Keratinocyte (primary cell): Measurements from ENCODE around the gene GNG2. TPM values are rescaled to one million over a fixed set of nuclear protein-coding genes. Genes with fewer than 3 reads are reported as not detected.

Experiments used
- DNase-seq: peaks from one replicate; pipeline ENCODE4 v3.0.0-alpha.2; 2011; ENCODE audit warnings: low read depth, missing footprints, low spot score
- FAIRE-seq: peaks from 2 replicates; lab custom pipeline; 2011; peaks lifted over from hg19 to GRCh38; lab: Jason Lieb, UNC
- H2AFZ ChIP-seq: 2 replicates; pipeline ENCODE4 v1.6.0; 2012; ENCODE audit warnings: low read length, control low read depth, inconsistent platforms; ENCODE audit not compliant: control insufficient read depth
- H3K27ac ChIP-seq: 2 replicates; pipeline ENCODE4 v1.5.1; 2011; ENCODE audit warnings: low read length; ENCODE audit not compliant: control insufficient read depth, insufficient read depth
- H3K27me3 ChIP-seq: 3 replicates; pipeline ENCODE4 v1.6.0; 2011; ENCODE audit warnings: low read length; ENCODE audit not compliant: control insufficient read depth, insufficient read depth; ENCODE audit errors: extremely low read depth
- H3K36me3 ChIP-seq, 2 experiments: 2 replicates in 1 of 2; 3 replicates in 1 of 2; pipeline ENCODE4 v1.5.1; 2011; ENCODE audit warnings: low read length in 2 of 2, mild to moderate bottlenecking in 1 of 2; ENCODE audit not compliant: control insufficient read depth in 2 of 2, insufficient read depth in 2 of 2; ENCODE audit errors: extremely low read depth in 1 of 2
- H3K4me1 ChIP-seq: 3 replicates; pipeline ENCODE4 v1.5.1; 2011; ENCODE audit warnings: low read length; ENCODE audit not compliant: control insufficient read depth, insufficient read depth; ENCODE audit errors: extremely low read depth
- H3K4me2 ChIP-seq: 3 replicates; pipeline ENCODE4 v1.6.0; 2011; ENCODE audit warnings: low read depth, low read length; ENCODE audit not compliant: control insufficient read depth, insufficient read depth; ENCODE audit errors: extremely low read depth
- H3K4me3 ChIP-seq, 3 experiments: fragments of 200-600 bp in 1 of 3; sonication (generic) in 1 of 3; 2 replicates in 2 of 3; 3 replicates in 1 of 3; pipeline ENCODE4 v1.5.1; 2011 to 2016; ENCODE audit warnings: low read length in 3 of 3, mild to moderate bottlenecking in 3 of 3, control low read depth in 2 of 3, inconsistent platforms in 1 of 3, low read depth in 1 of 3, mixed read lengths in 1 of 3, mixed run types in 1 of 3, moderate library complexity in 1 of 3; ENCODE audit not compliant: control insufficient read depth in 2 of 3, insufficient read depth in 2 of 3; ENCODE audit errors: extremely low read depth in 1 of 3
- H3K79me2 ChIP-seq: 2 replicates; pipeline ENCODE4 v1.6.0; 2012; ENCODE audit warnings: low read length; ENCODE audit not compliant: control insufficient read depth, insufficient read depth
- H3K9ac ChIP-seq: 3 replicates; pipeline ENCODE4 v1.6.0; 2011; ENCODE audit warnings: low read length; ENCODE audit not compliant: control insufficient read depth, insufficient read depth; ENCODE audit errors: extremely low read depth
- H3K9me1 ChIP-seq: 3 replicates; pipeline ENCODE4 v1.6.0; 2011; ENCODE audit warnings: low read length; ENCODE audit not compliant: control insufficient read depth, insufficient read depth; ENCODE audit errors: extremely low read depth
- H3K9me3 ChIP-seq: 2 replicates; pipeline ENCODE4 v1.5.1; 2012; ENCODE audit warnings: low read depth, low read length; ENCODE audit not compliant: control insufficient read depth
- H4K20me1 ChIP-seq: 3 replicates; pipeline ENCODE4 v1.6.0; 2011; ENCODE audit warnings: low read length; ENCODE audit not compliant: control insufficient read depth, insufficient read depth; ENCODE audit errors: extremely low read depth
- CTCF ChIP-seq, 3 experiments: IDR thresholded peaks in 1 of 3; conservative IDR thresholded peaks in 1 of 3; optimal IDR thresholded peaks in 1 of 3; 2 replicates in 2 of 3; 3 replicates in 1 of 3; pipeline versions ENCODE3 to v1.5.1; 2011; ENCODE audit warnings: low read length in 3 of 3, mild to moderate bottlenecking in 3 of 3, moderate library complexity in 2 of 3, control low read depth in 1 of 3, inconsistent platforms in 1 of 3; ENCODE audit not compliant: insufficient read depth in 2 of 3; ENCODE audit errors: extremely low read depth in 1 of 3
- EZH2 ChIP-seq: IDR thresholded peaks from one replicate; pipeline ENCODE4 v1.6.1; 2012; ENCODE audit warnings: inconsistent platforms, mild to moderate bottlenecking, low read length, moderate library complexity
- dilution Hi-C: fragments of 300-500 bp; cut with MboI; formaldehyde crosslinking; loops from one replicate; pipeline ENCODE4 v1.7.0; 2020; ENCODE audit warnings: low sequenced_read_pairs; ENCODE audit not compliant: extremely low pct_ligation_motif_present
- polyA plus RNA-seq, 5 experiments: library from polyadenylated mRNA; depleted of rRNA in 3 of 5; stranded (reverse) in 3 of 5; stranded (forward) in 1 of 5; unstranded in 1 of 5; fragments of >200 nt; gene quantifications; 1 replicate in 1 of 5; 2 replicates in 3 of 5; 3 replicates in 1 of 5; pipeline versions ENCODE4 v1.2.1 to v1.2.3, GENCODE V29; 2011 to 2012; ENCODE audit warnings: missing spikeins in 2 of 5, low read depth in 1 of 5, low replicate concordance in 1 of 5

GNG2 gene
- polyA plus RNA-seq, 1 donor (not counting 4 experiments of a cell fraction or from before 2014, with no cell fraction given) = 0.28 TPM

GRCh38 chr14:51849097-51849496, 11.3 kb upstream of the GNG2 start:
- Histone ChIP-seq H3K27ac (no peak overlapping the region), H3K36me3 (no peaks in the 10 kb centered on the region), H3K4me1 (peaks cover 4% of the 10 kb centered on the region), H3K79me2 (no peaks in the 10 kb centered on the region), H3K4me2 (no peak overlapping the region), H3K9me1 (no peaks in the 10 kb centered on the region), H3K9me3 (no peaks in the 10 kb centered on the region), H3K4me3 (no peak overlapping the region), H3K27me3 (peaks cover 4% of the 10 kb centered on the region), H3K9ac (no peak overlapping the region), H4K20me1 (no peaks in the 10 kb centered on the region), H2AFZ (no peak overlapping the region)
- TF ChIP-seq CTCF (optimal IDR thresholded peaks at IDR 0.05 in 1 of 3, IDR thresholded peaks at IDR 0.05 in 1 of 3, conservative IDR thresholded peaks at IDR 0.05 in 1 of 3; ENCODE audit: extremely low read depth in 1 of 3, insufficient read depth in 2 of 3, low read length in 3 of 3) (no peak), EZH2 (no peak)
- FAIRE-seq (peak; percentile 46), DNase-seq (no peak)
- dilution Hi-C loops = no loop called here

GRCh38 chr14:51850651-51851050, 9.8 kb upstream of the GNG2 start:
- H3K4me1 ChIP-seq = peaks cover 4% of the 10 kb centered on the region
- FAIRE-seq = no peak

More at GRCh38 chr14:51850651-51851050, 9.8 kb upstream of the GNG2 start:
- Histone ChIP-seq H3K27me3 (peaks cover 11% of the 10 kb centered on the region), H3K9me1 (no peaks in the 10 kb centered on the region), H2AFZ (no peak overlapping the region), H3K4me3 (no peak overlapping the region), H3K9me3 (no peaks in the 10 kb centered on the region), H4K20me1 (no peaks in the 10 kb centered on the region), H3K9ac (no peak overlapping the region), H3K79me2 (no peaks in the 10 kb centered on the region), H3K27ac (no peak overlapping the region), H3K4me2 (no peak overlapping the region), H3K36me3 (no peaks in the 10 kb centered on the region)
- DNase-seq = no peak
- TF ChIP-seq CTCF (optimal IDR thresholded peaks at IDR 0.05 in 1 of 3, IDR thresholded peaks at IDR 0.05 in 1 of 3, conservative IDR thresholded peaks at IDR 0.05 in 1 of 3; ENCODE audit: extremely low read depth in 1 of 3, insufficient read depth in 2 of 3, low read length in 3 of 3) (no peak), EZH2 (no peak)
- dilution Hi-C loops = no loop called here
